Colonic mucosa (tissue), 4 donors: ENCODE results near the gene AK2. TPM values are rescaled to one million over a fixed set of nuclear protein-coding genes. Genes with fewer than 3 reads are reported as not detected.
A peak's percentile ranks its signal among the peaks of the same experiment; 100 is the strongest.

Experiments
- DNase-seq: peaks from one replicate; pipeline ENCODE4 v3.0.0-alpha.2; 2020
- H3K27ac ChIP-seq: fragments of 200-600 bp; one replicate; pipeline ENCODE4 v1.8.0; 2021
- H3K27me3 ChIP-seq: fragments of 200-600 bp; one replicate; pipeline ENCODE4 v1.8.0; 2021
- H3K36me3 ChIP-seq: fragments of 200-600 bp; one replicate; pipeline ENCODE4 v1.8.0; 2021
- H3K4me1 ChIP-seq: fragments of 200-600 bp; one replicate; pipeline ENCODE4 v1.8.0; 2021; ENCODE audit warnings: mild to moderate bottlenecking
- H3K4me3 ChIP-seq: fragments of 200-600 bp; one replicate; pipeline ENCODE4 v1.8.0; 2021
- H3K9ac ChIP-seq, 2 donors: one replicate each; pipeline ENCODE4 v1.7.0; 2013; ENCODE audit warnings: control low read depth in 2 of 2, low read depth in 2 of 2, low read length in 2 of 2
- H3K9me3 ChIP-seq: fragments of 200-600 bp; one replicate; pipeline ENCODE4 v1.8.0; 2021
- CTCF ChIP-seq: fragments of 200-600 bp; IDR thresholded peaks from one replicate; pipeline ENCODE4 v1.8.0; 2022; ENCODE audit warnings: antibody characterized with exemption, mild to moderate bottlenecking
- intact Hi-C: fragments of 100-400 bp; cut with DNase I; formaldehyde crosslinking; loops from one replicate; pipeline ENCODE4 v1.14.1; 2022
- total RNA-seq, 2 donors: library from RNA; stranded (reverse); fragmentation: NEBNext Ultra II Directional in 1 of 2; extraction: Animal tissue kit (Norgen Biotek cat#: 25700) in 1 of 2; gene quantifications; one replicate each; pipeline ENCODE4 v1.2.1, GENCODE V29; 2021
- donor health status: healthy.
- donor health status: DM: no; HTN: no; CAD: no.
- donor health status: DM: no; HTN: no; CAD: no.

AK2 gene
- total RNA-seq, 2 donors from 2014 or later, result 206 to 243 TPM

GRCh38 chr1:33007190-33008050, 29.3 kb downstream of the AK2 start:
- no peak for TF ChIP-seq CTCF
- DNase-seq, result no peak
- Histone ChIP-seq H3K4me3 (no peak overlapping the region), H3K27me3 (no peaks in the 10 kb centered on the region), H3K36me3 (no peaks in the 10 kb centered on the region), H3K9ac (no peak overlapping the region), H3K9me3 (no peaks in the 10 kb centered on the region), H3K27ac (peak overlapping the region; percentile 32), H3K4me1 (peaks cover 3% of the 10 kb centered on the region)
- intact Hi-C loops, result no loop called here

- no peaks in the 10 kb centered on the region for H3K36me3 ChIP-seq
- intact Hi-C loops, result no loop called here
- no peak overlapping the region for H3K9ac ChIP-seq
- no peaks in the 10 kb centered on the region for H3K27me3 ChIP-seq
- peaks cover 3% of the 10 kb centered on the region for H3K4me1 ChIP-seq
- no peaks in the 10 kb centered on the region for H3K9me3 ChIP-seq
- no peak overlapping the region for H3K27ac ChIP-seq
- no peak for TF ChIP-seq CTCF
- no peak for DNase-seq
- H3K4me3 ChIP-seq, result no peak overlapping the region
Observed at GRCh38 chr1:33005838-33006421, 30.8 kb downstream of the AK2 start.

GRCh38 chr1:33005117-33005837, 31.4 kb downstream of the AK2 start:
- H3K4me1 ChIP-seq, result peaks cover 3% of the 10 kb centered on the region
- no peaks in the 10 kb centered on the region for H3K36me3 ChIP-seq
- no peak for TF ChIP-seq CTCF
- no peaks in the 10 kb centered on the region for H3K27me3 ChIP-seq
- H3K9ac ChIP-seq, result no peak overlapping the region
- intact Hi-C loops, result no loop called here
- no peak for DNase-seq
- H3K9me3 ChIP-seq, result no peaks in the 10 kb centered on the region
- H3K27ac ChIP-seq, result no peak overlapping the region
- no peak overlapping the region for H3K4me3 ChIP-seq

GRCh38 chr1:33004613-33005012, 32.1 kb downstream of the AK2 start:
- H3K27ac ChIP-seq, result no peak overlapping the region
- H3K9ac ChIP-seq, result no peak overlapping the region

More at GRCh38 chr1:33004613-33005012, 32.1 kb downstream of the AK2 start:
- DNase-seq, result no peak
- intact Hi-C loops, result no loop called here
- TF ChIP-seq CTCF, result no peak
- H3K9me3 ChIP-seq, result no peaks in the 10 kb centered on the region
- H3K4me3 ChIP-seq, result no peak overlapping the region
- H3K27me3 ChIP-seq, result no peaks in the 10 kb centered on the region
- no peaks in the 10 kb centered on the region for H3K36me3 ChIP-seq
- peaks cover 3% of the 10 kb centered on the region for H3K4me1 ChIP-seq
